Endothelial cell of umbilical vein (primary cell): ENCODE results near the gene SGK1.

Experiments
- POLR2AphosphoS5 ChIP-seq: IDR thresholded peaks from 2 replicates; pipeline ENCODE4 v1.6.1; 2012; ENCODE audit warnings: low read depth, mild to moderate bottlenecking, control low read depth, low read length, moderate library complexity; ENCODE audit not compliant: insufficient read depth
- TF ChIP-seq, protein P1 (sequence below), 2 donors: IDR thresholded peaks; 1 replicate in 1 of 2; 2 replicates in 1 of 2; pipeline ENCODE4 v1.5.1; 2011; ENCODE audit warnings: low read length in 2 of 2, mild to moderate bottlenecking in 2 of 2, moderate library complexity in 2 of 2, control low read depth in 1 of 2, inconsistent platforms in 1 of 2, low read depth in 1 of 2; ENCODE audit not compliant: insufficient read depth in 1 of 2; ENCODE audit errors: extremely low read depth in 1 of 2

DNA sequence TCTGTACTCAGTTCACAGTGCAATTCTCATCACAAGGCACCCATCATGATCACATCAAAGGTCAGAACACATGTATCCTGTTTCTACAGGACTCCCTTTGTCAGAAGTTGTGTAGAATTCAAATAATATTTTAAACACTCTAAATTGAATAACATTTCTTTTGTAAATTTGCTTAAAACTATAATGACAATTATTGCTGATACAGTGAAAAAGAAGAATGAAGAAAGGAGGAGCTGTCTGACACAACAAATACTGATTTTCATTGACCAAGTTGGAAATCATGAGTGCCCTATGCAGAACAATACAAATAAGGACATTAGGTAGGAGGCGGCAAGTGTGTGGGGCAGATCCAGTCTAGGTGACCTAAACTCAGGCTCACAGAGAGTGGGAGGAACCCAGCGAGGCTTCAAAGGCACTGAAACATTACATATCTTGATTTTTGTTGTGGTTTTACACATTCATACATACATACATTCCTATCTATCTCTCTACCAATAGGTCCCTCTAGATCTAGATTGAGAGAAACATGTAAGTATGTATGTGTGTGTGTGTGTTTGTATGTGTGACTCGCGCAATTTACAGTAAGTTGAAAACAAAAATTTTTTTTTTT lies 186.3 kb downstream of the SGK1 start:
- TF ChIP-seq POLR2AphosphoS5, result no peak
- TF ChIP-seq, protein P1, sequence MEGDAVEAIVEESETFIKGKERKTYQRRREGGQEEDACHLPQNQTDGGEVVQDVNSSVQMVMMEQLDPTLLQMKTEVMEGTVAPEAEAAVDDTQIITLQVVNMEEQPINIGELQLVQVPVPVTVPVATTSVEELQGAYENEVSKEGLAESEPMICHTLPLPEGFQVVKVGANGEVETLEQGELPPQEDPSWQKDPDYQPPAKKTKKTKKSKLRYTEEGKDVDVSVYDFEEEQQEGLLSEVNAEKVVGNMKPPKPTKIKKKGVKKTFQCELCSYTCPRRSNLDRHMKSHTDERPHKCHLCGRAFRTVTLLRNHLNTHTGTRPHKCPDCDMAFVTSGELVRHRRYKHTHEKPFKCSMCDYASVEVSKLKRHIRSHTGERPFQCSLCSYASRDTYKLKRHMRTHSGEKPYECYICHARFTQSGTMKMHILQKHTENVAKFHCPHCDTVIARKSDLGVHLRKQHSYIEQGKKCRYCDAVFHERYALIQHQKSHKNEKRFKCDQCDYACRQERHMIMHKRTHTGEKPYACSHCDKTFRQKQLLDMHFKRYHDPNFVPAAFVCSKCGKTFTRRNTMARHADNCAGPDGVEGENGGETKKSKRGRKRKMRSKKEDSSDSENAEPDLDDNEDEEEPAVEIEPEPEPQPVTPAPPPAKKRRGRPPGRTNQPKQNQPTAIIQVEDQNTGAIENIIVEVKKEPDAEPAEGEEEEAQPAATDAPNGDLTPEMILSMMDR (IDR thresholded peaks at IDR 0.05; ENCODE audit: extremely low read depth in 1 of 2, insufficient read depth in 1 of 2, low read depth in 1 of 2, low read length in 2 of 2), result no peak
